GM19193 (cell line): ENCODE measurements around the gene LLGL1.

Experiments
- POLR2A ChIP-seq: IDR thresholded peaks from 4 replicates; pipeline ENCODE4 v1.6.1; 2011; ENCODE audit not compliant: insufficient read depth, insufficient read length; ENCODE audit errors: extremely low read depth

Gene LLGL1

GRCh38 chr17:18187226-18187625 is 38.2 kb upstream of the LLGL1 start:
- TF ChIP-seq POLR2A: no peak

- TF ChIP-seq POLR2A: no peak
Observed at GRCh38 chr17:18187821-18188761, 37.3 kb upstream of the LLGL1 start.

GRCh38 chr17:18190628-18191235 is 34.7 kb upstream of the LLGL1 start:
- no peak for TF ChIP-seq POLR2A

GRCh38 chr17:18191236-18191667 is 34.2 kb upstream of the LLGL1 start:
- no peak for TF ChIP-seq POLR2A

- no peak for TF ChIP-seq POLR2A
Observed at GRCh38 chr17:18191967-18192366, 33.5 kb upstream of the LLGL1 start.

GRCh38 chr17:18194394-18194793 is 31.0 kb upstream of the LLGL1 start:
- TF ChIP-seq POLR2A: no peak

- no peak for TF ChIP-seq POLR2A
Observed at GRCh38 chr17:18194804-18195203, 30.6 kb upstream of the LLGL1 start.

GRCh38 chr17:18195246-18195645 is 30.2 kb upstream of the LLGL1 start:
- TF ChIP-seq POLR2A: no peak

GRCh38 chr17:18197535-18198194 is 27.8 kb upstream of the LLGL1 start:
- TF ChIP-seq POLR2A: no peak

GRCh38 chr17:18198530-18198929 is 26.9 kb upstream of the LLGL1 start:
- no peak for TF ChIP-seq POLR2A

- no peak for TF ChIP-seq POLR2A
Observed at GRCh38 chr17:18201108-18201507, 24.3 kb upstream of the LLGL1 start.

GRCh38 chr17:18203308-18203707 is 22.1 kb upstream of the LLGL1 start:
- no peak for TF ChIP-seq POLR2A

- TF ChIP-seq POLR2A: no peak
Observed at GRCh38 chr17:18205861-18206260, 19.6 kb upstream of the LLGL1 start.

GRCh38 chr17:18206962-18207361 is 18.5 kb upstream of the LLGL1 start:
- TF ChIP-seq POLR2A: no peak

GRCh38 chr17:18208092-18208491 is 17.3 kb upstream of the LLGL1 start:
- TF ChIP-seq POLR2A: no peak

GRCh38 chr17:18213666-18214270 is 11.7 kb upstream of the LLGL1 start:
- no peak for TF ChIP-seq POLR2A

GRCh38 chr17:18217412-18218015 is 7.9 kb upstream of the LLGL1 start:
- no peak for TF ChIP-seq POLR2A
